ENCODE results near the gene EXOC2. TPM values are rescaled to one million over a fixed set of nuclear protein-coding genes. Genes with fewer than 3 reads are reported as not detected.

Gene EXOC2
- total and polyA plus RNA-seq, 2 donors, result 12.1 to 22.1 TPM

- 98% methylated on average over 8 of the region's 8 CpGs for WGBS
Measured at GRCh38 chr6:527989-528673, 164.8 kb downstream of the EXOC2 start.

GRCh38 chr6:524803-525202, 168.1 kb downstream of the EXOC2 start:
- Histone ChIP-seq H3K4me3 (ENCODE audit: low read length in 2 of 2) (no peak overlapping the region), H3K27me3 (ENCODE audit: control insufficient read depth in 2 of 2, insufficient read depth in 1 of 2, low read length in 1 of 2) (no peaks in the 10 kb centered on the region), H3K9me3 (ENCODE audit: control insufficient read depth in 2 of 2, insufficient read depth in 1 of 2, low read length in 1 of 2) (peaks cover 1 to 11% of the 10 kb centered on the region in 2 donors), H3K4me1 (ENCODE audit: control insufficient read depth in 2 of 2, insufficient read depth in 2 of 2, low read length in 2 of 2) (no peaks in the 10 kb centered on the region), H3K36me3 (ENCODE audit: control insufficient read depth in 2 of 2, insufficient read depth in 2 of 2, low read length in 1 of 2) (peaks cover 7 to 14% of the 10 kb centered on the region in 2 donors), H3K27ac (ENCODE audit: low read depth in 1 of 2, low read length in 1 of 2) (no peak overlapping the region)
- DNase-seq (ENCODE audit: low read depth in 6 of 9, low spot score in 9 of 9), result no peak
- 76% methylated on average over 6 of the region's 6 CpGs for WGBS

More at GRCh38 chr6:527989-528673, 164.8 kb downstream of the EXOC2 start:
- H3K4me3 ChIP-seq (ENCODE audit: low read length in 2 of 2), result no peak overlapping the region
- H3K27me3 ChIP-seq (ENCODE audit: control insufficient read depth in 2 of 2, insufficient read depth in 1 of 2, low read length in 1 of 2), result no peaks in the 10 kb centered on the region
- H3K4me1 ChIP-seq (ENCODE audit: control insufficient read depth in 2 of 2, insufficient read depth in 2 of 2, low read length in 2 of 2), result no peaks in the 10 kb centered on the region
- H3K27ac ChIP-seq (ENCODE audit: low read depth in 1 of 2, low read length in 1 of 2), result no peak overlapping the region
- H3K36me3 ChIP-seq (ENCODE audit: control insufficient read depth in 2 of 2, insufficient read depth in 2 of 2, low read length in 1 of 2), result no peaks in the 10 kb centered on the region
- H3K9me3 ChIP-seq (ENCODE audit: control insufficient read depth in 2 of 2, insufficient read depth in 1 of 2, low read length in 1 of 2), result no peaks in the 10 kb centered on the region
- no peak for DNase-seq (ENCODE audit: low read depth in 6 of 9, low spot score in 9 of 9)

- Histone ChIP-seq H3K4me1 (ENCODE audit: control insufficient read depth in 2 of 2, insufficient read depth in 2 of 2, low read length in 2 of 2) (no peaks in the 10 kb centered on the region), H3K9me3 (ENCODE audit: control insufficient read depth in 2 of 2, insufficient read depth in 1 of 2, low read length in 1 of 2) (peaks cover 1 to 14% of the 10 kb centered on the region in 2 donors), H3K27ac (ENCODE audit: low read depth in 1 of 2, low read length in 1 of 2) (no peak overlapping the region), H3K36me3 (ENCODE audit: control insufficient read depth in 2 of 2, insufficient read depth in 2 of 2, low read length in 1 of 2) (peaks cover 7 to 14% of the 10 kb centered on the region in 2 donors), H3K27me3 (ENCODE audit: control insufficient read depth in 2 of 2, insufficient read depth in 1 of 2, low read length in 1 of 2) (no peaks in the 10 kb centered on the region), H3K4me3 (ENCODE audit: low read length in 2 of 2) (no peak overlapping the region)
- DNase-seq (ENCODE audit: low read depth in 6 of 9, low spot score in 9 of 9), result no peak
- 96% methylated on average over 31 of the region's 31 CpGs for WGBS
Measured at GRCh38 chr6:520820-521219, 172.1 kb downstream of the EXOC2 start.

GRCh38 chr6:518218-518617, 174.7 kb downstream of the EXOC2 start:
- WGBS, result 97% methylated on average over 4 of the region's 4 CpGs
- Histone ChIP-seq H3K4me3 (ENCODE audit: low read length in 2 of 2) (no peak overlapping the region), H3K4me1 (ENCODE audit: control insufficient read depth in 2 of 2, insufficient read depth in 2 of 2, low read length in 2 of 2) (peaks cover 2 to 5% of the 10 kb centered on the region in 2 donors), H3K27me3 (ENCODE audit: control insufficient read depth in 2 of 2, insufficient read depth in 1 of 2, low read length in 1 of 2) (no peaks in the 10 kb centered on the region), H3K36me3 (ENCODE audit: control insufficient read depth in 2 of 2, insufficient read depth in 2 of 2, low read length in 1 of 2) (peaks cover 7 to 14% of the 10 kb centered on the region in 2 donors), H3K9me3 (ENCODE audit: control insufficient read depth in 2 of 2, insufficient read depth in 1 of 2, low read length in 1 of 2) (peaks cover 1 to 14% of the 10 kb centered on the region in 2 donors), H3K27ac (ENCODE audit: low read depth in 1 of 2, low read length in 1 of 2) (no peak overlapping the region)
- no peak for DNase-seq (ENCODE audit: low read depth in 6 of 9, low spot score in 9 of 9)

GRCh38 chr6:516213-516612, 176.7 kb downstream of the EXOC2 start:
- H3K4me1 ChIP-seq (ENCODE audit: control insufficient read depth in 2 of 2, insufficient read depth in 2 of 2, low read length in 2 of 2), result peaks cover 2 to 5% of the 10 kb centered on the region in 2 donors
- peaks cover 0 to 7% of the 10 kb centered on the region in 2 donors for H3K36me3 ChIP-seq (ENCODE audit: control insufficient read depth in 2 of 2, insufficient read depth in 2 of 2, low read length in 1 of 2)
- H3K27me3 ChIP-seq (ENCODE audit: control insufficient read depth in 2 of 2, insufficient read depth in 1 of 2, low read length in 1 of 2), result no peaks in the 10 kb centered on the region
- no peak for DNase-seq (ENCODE audit: low read depth in 6 of 9, low spot score in 9 of 9)
- H3K4me3 ChIP-seq (ENCODE audit: low read length in 2 of 2), result no peak overlapping the region
- 98% methylated on average over 11 of the region's 11 CpGs for WGBS
- H3K9me3 ChIP-seq (ENCODE audit: control insufficient read depth in 2 of 2, insufficient read depth in 1 of 2, low read length in 1 of 2), result peaks cover 1 to 11% of the 10 kb centered on the region in 2 donors
- no peak overlapping the region for H3K27ac ChIP-seq (ENCODE audit: low read depth in 1 of 2, low read length in 1 of 2)

- H3K4me1 ChIP-seq (ENCODE audit: control insufficient read depth in 2 of 2, insufficient read depth in 2 of 2, low read length in 2 of 2), result peaks cover 2 to 7% of the 10 kb centered on the region in 2 donors
- no peak overlapping the region for H3K27ac ChIP-seq (ENCODE audit: low read depth in 1 of 2, low read length in 1 of 2)
- H3K9me3 ChIP-seq (ENCODE audit: control insufficient read depth in 2 of 2, insufficient read depth in 1 of 2, low read length in 1 of 2), result peaks cover 0 to 3% of the 10 kb centered on the region in 2 donors
- no peaks in the 10 kb centered on the region for H3K27me3 ChIP-seq (ENCODE audit: control insufficient read depth in 2 of 2, insufficient read depth in 1 of 2, low read length in 1 of 2)
- no peak for DNase-seq (ENCODE audit: low read depth in 6 of 9, low spot score in 9 of 9)
- H3K36me3 ChIP-seq (ENCODE audit: control insufficient read depth in 2 of 2, insufficient read depth in 2 of 2, low read length in 1 of 2), result no peaks in the 10 kb centered on the region
- 98% methylated on average over 11 of the region's 11 CpGs for WGBS
- H3K4me3 ChIP-seq (ENCODE audit: low read length in 2 of 2), result no peak overlapping the region
Measured at GRCh38 chr6:515267-515666, 177.7 kb downstream of the EXOC2 start.

GRCh38 chr6:514396-514978, 178.5 kb downstream of the EXOC2 start:
- Histone ChIP-seq H3K4me1 (ENCODE audit: control insufficient read depth in 2 of 2, insufficient read depth in 2 of 2, low read length in 2 of 2) (peaks cover 2 to 7% of the 10 kb centered on the region in 2 donors), H3K27ac (ENCODE audit: low read depth in 1 of 2, low read length in 1 of 2) (no peak overlapping the region), H3K4me3 (ENCODE audit: low read length in 2 of 2) (no peak overlapping the region), H3K9me3 (ENCODE audit: control insufficient read depth in 2 of 2, insufficient read depth in 1 of 2, low read length in 1 of 2) (peaks cover 0 to 3% of the 10 kb centered on the region in 2 donors), H3K27me3 (ENCODE audit: control insufficient read depth in 2 of 2, insufficient read depth in 1 of 2, low read length in 1 of 2) (no peaks in the 10 kb centered on the region), H3K36me3 (ENCODE audit: control insufficient read depth in 2 of 2, insufficient read depth in 2 of 2, low read length in 1 of 2) (no peaks in the 10 kb centered on the region)
- no peak for DNase-seq (ENCODE audit: low read depth in 6 of 9, low spot score in 9 of 9)
- WGBS, result 92% methylated on average over 12 of the region's 12 CpGs

GRCh38 chr6:513961-514360, 179.0 kb downstream of the EXOC2 start:
- no peak for DNase-seq (ENCODE audit: low read depth in 6 of 9, low spot score in 9 of 9)
- Histone ChIP-seq H3K4me3 (ENCODE audit: low read length in 2 of 2) (no peak overlapping the region), H3K27ac (ENCODE audit: low read depth in 1 of 2, low read length in 1 of 2) (no peak overlapping the region), H3K4me1 (ENCODE audit: control insufficient read depth in 2 of 2, insufficient read depth in 2 of 2, low read length in 2 of 2) (peaks cover 2 to 7% of the 10 kb centered on the region in 2 donors), H3K9me3 (ENCODE audit: control insufficient read depth in 2 of 2, insufficient read depth in 1 of 2, low read length in 1 of 2) (peaks cover 0 to 3% of the 10 kb centered on the region in 2 donors), H3K36me3 (ENCODE audit: control insufficient read depth in 2 of 2, insufficient read depth in 2 of 2, low read length in 1 of 2) (no peaks in the 10 kb centered on the region), H3K27me3 (ENCODE audit: control insufficient read depth in 2 of 2, insufficient read depth in 1 of 2, low read length in 1 of 2) (no peaks in the 10 kb centered on the region)
- 93% methylated on average over 3 of the region's 3 CpGs for WGBS

GRCh38 chr6:513058-513457, 179.9 kb downstream of the EXOC2 start:
- Histone ChIP-seq H3K4me3 (ENCODE audit: low read length in 2 of 2) (no peak overlapping the region), H3K4me1 (ENCODE audit: control insufficient read depth in 2 of 2, insufficient read depth in 2 of 2, low read length in 2 of 2) (peaks cover 2 to 7% of the 10 kb centered on the region in 2 donors), H3K27me3 (ENCODE audit: control insufficient read depth in 2 of 2, insufficient read depth in 1 of 2, low read length in 1 of 2) (no peaks in the 10 kb centered on the region), H3K36me3 (ENCODE audit: control insufficient read depth in 2 of 2, insufficient read depth in 2 of 2, low read length in 1 of 2) (no peaks in the 10 kb centered on the region), H3K9me3 (ENCODE audit: control insufficient read depth in 2 of 2, insufficient read depth in 1 of 2, low read length in 1 of 2) (peaks cover 0 to 3% of the 10 kb centered on the region in 2 donors), H3K27ac (ENCODE audit: low read depth in 1 of 2, low read length in 1 of 2) (no peak overlapping the region)
- no peak for DNase-seq (ENCODE audit: low read depth in 6 of 9, low spot score in 9 of 9)
- 97% methylated on average over 15 of the region's 15 CpGs for WGBS

Data from thymus (tissue), 11 donors.